ENCODE measurements around the gene CLCC1.
"Not testable (repeated sequence)": the region's sequence is repeated elsewhere in the genome, so short reads cannot be mapped to it uniquely, and the experiment has no call there.

The CLCC1 gene

GRCh38 chr1:108936170-108936569, 27.1 kb downstream of the CLCC1 start:
- Histone ChIP-seq H3K27ac (no peak overlapping the region), H3K27me3 (replicated peaks) (no peaks in the 10 kb centered on the region), H3K36me3 (replicated peaks) (peaks cover 43% of the 10 kb centered on the region), H3K4me3 (ENCODE audit: low read depth, low read length) (no peak overlapping the region)
- in situ Hi-C loops (cut with HindIII; ENCODE audit: low pct_ligation_motif_present, low sequenced_read_pairs), result no loop called here
- DNase-seq, result no peak
- no peak for TF ChIP-seq CTCF (IDR thresholded peaks at IDR 0.05; ENCODE audit: low read depth, low read length, missing control alignments)

GRCh38 chr1:108933944-108934343, 29.3 kb downstream of the CLCC1 start:
- Histone ChIP-seq H3K27me3 (replicated peaks) (no peaks in the 10 kb centered on the region), H3K27ac (no peak overlapping the region)
- in situ Hi-C loops (cut with HindIII; ENCODE audit: low pct_ligation_motif_present, low sequenced_read_pairs), result no loop called here

GRCh38 chr1:108927565-108927964, 35.7 kb downstream of the CLCC1 start:
- H3K27ac ChIP-seq; DNase-seq; H3K4me3 ChIP-seq (ENCODE audit: low read depth, low read length); in situ Hi-C loops (cut with HindIII; ENCODE audit: low pct_ligation_motif_present, low sequenced_read_pairs); H3K27me3 ChIP-seq (replicated peaks): not testable (repeated sequence)
- peaks cover 28% of the 10 kb centered on the region for H3K36me3 ChIP-seq (replicated peaks)

More at GRCh38 chr1:108933944-108934343, 29.3 kb downstream of the CLCC1 start:
- no peak for DNase-seq
- no peak for TF ChIP-seq CTCF (IDR thresholded peaks at IDR 0.05; ENCODE audit: low read depth, low read length, missing control alignments)
- peaks cover 44% of the 10 kb centered on the region for H3K36me3 ChIP-seq (replicated peaks)
- no peak overlapping the region for H3K4me3 ChIP-seq (ENCODE audit: low read depth, low read length)

GRCh38 chr1:108925920-108926319, 37.4 kb downstream of the CLCC1 start:
- Histone ChIP-seq H3K27me3 (replicated peaks) (no peaks in the 10 kb centered on the region), H3K4me3 (ENCODE audit: low read depth, low read length) (no peak overlapping the region), H3K36me3 (replicated peaks) (peaks cover 19% of the 10 kb centered on the region), H3K27ac (no peak overlapping the region)
- in situ Hi-C loops (cut with HindIII; ENCODE audit: low pct_ligation_motif_present, low sequenced_read_pairs), result no loop called here
- DNase-seq, result no peak
- TF ChIP-seq CTCF (IDR thresholded peaks at IDR 0.05; ENCODE audit: low read depth, low read length, missing control alignments), result no peak

GRCh38 chr1:108916788-108917187, 46.5 kb downstream of the CLCC1 start:
- no peak overlapping the region for H3K4me3 ChIP-seq (ENCODE audit: low read depth, low read length)
- no peak for TF ChIP-seq CTCF (IDR thresholded peaks at IDR 0.05; ENCODE audit: low read depth, low read length, missing control alignments)
- in situ Hi-C loops (cut with HindIII; ENCODE audit: low pct_ligation_motif_present, low sequenced_read_pairs), result no loop called here
- no peak for DNase-seq
- H3K27me3 ChIP-seq (replicated peaks), result no peaks in the 10 kb centered on the region
- no peaks in the 10 kb centered on the region for H3K36me3 ChIP-seq (replicated peaks)
- no peak overlapping the region for H3K27ac ChIP-seq
